GM19043 (cell line): Measurements from ENCODE around the gene EPS8.

ENCODE experiments used
- ATAC-seq: cut with Tn5 transposase; IDR thresholded peaks from one replicate; pipeline ENCODE4 v1.9.1; 2021; ENCODE audit warnings: low read depth; ENCODE audit not compliant: unreplicated experiment

The EPS8 gene

DNA sequence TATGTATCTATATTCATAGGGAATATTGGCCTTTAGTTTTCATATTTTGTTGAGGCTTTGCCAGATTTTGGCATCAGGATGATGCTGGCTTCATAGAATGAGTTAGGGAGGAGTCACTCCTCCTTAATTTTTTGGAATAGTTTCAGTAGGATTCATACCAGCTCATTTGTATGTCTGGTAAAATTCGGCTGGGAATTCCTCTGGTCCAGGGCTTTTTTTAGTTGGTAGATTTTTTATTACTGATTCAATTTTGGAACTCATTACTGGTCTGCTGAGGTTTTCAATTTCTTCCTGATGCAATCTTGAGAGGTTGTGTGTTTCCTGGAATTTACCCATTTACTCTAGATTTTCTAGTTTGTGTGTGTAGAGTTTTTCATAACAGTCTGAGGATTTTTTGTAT, 175.2 kb downstream of the EPS8 start:
- no peak for ATAC-seq

GRCh38 chr12:15608941-15609340, 180.2 kb downstream of the EPS8 start:
- ATAC-seq: no peak

- ATAC-seq: no peak
Measured at GRCh38 chr12:15608406-15608805, 180.8 kb downstream of the EPS8 start.

GRCh38 chr12:15605881-15606590, 183.2 kb downstream of the EPS8 start:
- no peak for ATAC-seq

DNA sequence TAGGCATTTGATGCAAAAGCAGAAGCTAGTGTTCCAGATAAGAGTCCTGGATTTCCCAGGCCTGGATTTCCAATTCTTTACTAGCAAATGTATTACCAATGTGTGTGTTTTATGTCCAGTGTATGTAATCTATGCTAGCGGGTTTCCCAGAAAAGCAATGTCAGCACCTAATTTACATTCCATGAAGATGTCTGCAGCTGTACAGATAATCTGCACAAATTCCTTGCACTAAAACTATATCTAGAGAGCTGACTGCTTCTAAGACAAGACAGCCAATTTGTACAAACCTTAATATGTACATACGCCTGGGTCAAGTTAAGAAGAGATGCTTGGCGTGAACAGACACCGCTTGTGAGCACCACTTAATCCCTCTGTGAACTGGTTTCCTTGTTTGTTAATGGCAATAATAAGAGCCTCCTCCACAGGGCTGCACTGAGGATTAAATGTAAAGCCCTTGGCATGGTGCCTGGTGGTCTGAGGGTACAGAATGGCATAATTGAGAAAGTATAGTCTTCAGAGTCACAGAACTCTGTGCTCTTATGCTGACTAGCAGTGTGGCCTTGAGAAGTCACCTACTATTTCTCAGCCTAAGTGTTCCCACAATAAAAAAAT, 185.6 kb downstream of the EPS8 start:
- no peak for ATAC-seq

- ATAC-seq: no peak
Measured at GRCh38 chr12:15602051-15602672, 187.0 kb downstream of the EPS8 start.

- ATAC-seq: no peak
Measured at GRCh38 chr12:15601210-15601800, 187.9 kb downstream of the EPS8 start.

- ATAC-seq: no peak
Measured at GRCh38 chr12:15600223-15600935, 188.8 kb downstream of the EPS8 start.

- no peak for ATAC-seq
Measured at GRCh38 chr12:15599266-15600037, 189.7 kb downstream of the EPS8 start.

DNA sequence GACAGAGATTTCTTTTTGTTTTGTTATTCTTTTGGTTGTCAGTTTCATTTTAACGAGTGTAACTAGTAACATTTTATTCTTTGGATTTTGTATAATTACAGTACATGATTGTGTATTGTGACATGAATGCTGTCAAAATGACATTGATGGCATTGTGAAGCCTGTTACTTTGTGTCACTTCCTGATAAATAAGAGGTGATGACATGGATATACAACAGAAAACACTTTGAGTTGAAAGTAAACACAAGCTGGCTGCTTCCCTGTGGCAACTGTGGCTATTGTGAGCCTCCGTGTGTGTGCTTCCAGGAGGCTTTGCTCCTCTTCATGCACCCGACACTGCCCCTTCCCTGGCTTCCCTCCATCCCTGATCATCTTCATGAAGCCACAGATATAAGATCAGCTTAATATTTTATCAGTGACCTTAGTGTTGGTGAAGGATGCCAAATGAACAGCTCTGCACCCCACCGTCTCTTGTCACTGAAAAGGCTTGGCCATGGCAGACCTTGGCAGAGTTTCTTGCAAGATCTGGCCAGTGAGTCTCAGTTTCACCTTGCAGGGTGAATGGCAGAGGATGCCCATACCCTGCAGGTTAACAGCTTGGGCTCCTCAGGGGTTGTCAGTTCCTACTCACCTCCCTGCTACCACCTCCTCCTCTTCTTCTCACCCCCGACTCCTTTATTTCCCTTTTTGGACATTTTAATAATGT, 191.9 kb downstream of the EPS8 start:
- ATAC-seq: no peak

DNA sequence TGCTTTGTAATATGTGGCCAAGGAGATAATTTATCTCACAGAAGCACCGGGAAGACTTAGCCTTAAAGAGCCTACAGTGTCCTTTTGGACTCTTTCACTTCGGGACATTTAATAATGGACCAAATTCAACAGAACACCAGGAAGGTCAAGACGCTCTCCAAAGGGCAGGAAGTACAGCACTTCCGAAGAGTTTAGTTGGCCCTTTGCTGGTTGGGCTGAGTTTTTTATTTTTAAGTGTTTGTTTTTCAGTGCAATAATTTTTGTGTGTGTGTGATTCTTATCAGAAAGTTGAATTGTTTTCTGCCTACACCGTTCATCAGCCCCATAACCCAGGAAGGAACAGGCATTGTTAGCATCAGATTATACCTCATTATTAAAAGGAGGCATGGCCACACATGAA, 193.0 kb downstream of the EPS8 start:
- no peak for ATAC-seq

- ATAC-seq: no peak
Measured at GRCh38 chr12:15592934-15593333, 196.3 kb downstream of the EPS8 start.

- no peak for ATAC-seq
Measured at GRCh38 chr12:15591811-15592210, 197.4 kb downstream of the EPS8 start.

DNA sequence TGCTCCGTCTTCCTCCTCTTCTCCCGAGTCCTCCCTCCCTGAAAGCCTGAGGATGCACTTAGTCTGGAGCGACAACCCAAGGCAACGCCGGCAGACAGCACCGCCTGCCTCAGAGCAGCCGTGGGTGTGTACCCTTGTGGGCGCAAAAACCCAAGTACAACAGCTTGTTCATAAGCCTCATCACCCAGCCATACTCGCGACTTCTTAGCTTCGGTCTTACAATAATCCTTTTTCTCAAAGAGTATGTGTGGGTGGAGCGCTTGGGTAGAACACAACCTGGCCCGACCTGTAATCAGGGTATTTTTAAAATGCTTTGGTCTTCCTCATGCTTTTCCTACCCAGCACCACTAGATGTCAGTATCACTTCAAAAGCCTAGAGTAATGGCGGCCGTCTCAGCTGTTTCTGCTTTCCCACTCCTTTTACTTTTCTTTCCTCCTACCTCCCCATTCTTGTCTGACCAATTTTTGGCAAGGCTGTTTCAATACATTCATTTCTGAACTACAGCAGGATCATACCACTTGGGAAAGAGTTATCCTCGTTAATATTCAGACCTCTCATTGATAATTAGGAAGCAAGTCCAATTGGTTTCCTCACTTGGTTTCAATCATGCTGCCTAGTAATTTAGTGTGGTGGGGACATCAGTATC, 198.9 kb downstream of the EPS8 start:
- ATAC-seq: peak; percentile 89

DNA sequence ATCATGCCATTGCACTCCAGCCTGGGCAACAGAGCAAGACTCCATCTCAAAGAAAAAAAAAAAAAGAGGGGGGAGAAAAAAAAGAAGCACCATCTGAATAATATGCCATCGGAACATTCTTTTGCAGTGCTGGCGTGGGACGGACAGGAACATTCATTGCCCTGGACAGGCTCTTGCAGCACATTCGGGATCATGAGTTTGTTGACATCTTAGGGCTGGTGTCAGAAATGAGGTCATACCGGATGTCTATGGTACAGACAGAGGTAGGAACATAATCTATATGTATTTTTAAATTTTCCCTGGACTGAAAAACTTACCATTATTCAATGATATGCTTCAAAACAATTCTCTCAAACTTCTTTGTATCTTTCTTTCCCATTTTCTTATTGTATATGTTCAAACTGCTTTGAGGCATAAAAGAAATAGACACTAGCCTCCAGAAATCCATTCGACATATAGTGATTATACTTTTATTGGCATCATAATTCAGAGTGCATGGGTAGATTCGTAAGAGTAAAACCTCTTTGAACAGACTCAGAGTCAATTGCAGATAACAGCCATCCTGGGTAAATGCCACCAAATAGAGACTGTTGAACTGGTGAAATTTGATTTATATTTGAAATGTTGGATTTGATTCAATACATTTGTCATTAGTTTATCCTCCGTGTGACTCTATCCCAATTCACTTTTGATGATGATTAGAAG, 199.7 kb downstream of the EPS8 start:
- no peak for ATAC-seq

DNA sequence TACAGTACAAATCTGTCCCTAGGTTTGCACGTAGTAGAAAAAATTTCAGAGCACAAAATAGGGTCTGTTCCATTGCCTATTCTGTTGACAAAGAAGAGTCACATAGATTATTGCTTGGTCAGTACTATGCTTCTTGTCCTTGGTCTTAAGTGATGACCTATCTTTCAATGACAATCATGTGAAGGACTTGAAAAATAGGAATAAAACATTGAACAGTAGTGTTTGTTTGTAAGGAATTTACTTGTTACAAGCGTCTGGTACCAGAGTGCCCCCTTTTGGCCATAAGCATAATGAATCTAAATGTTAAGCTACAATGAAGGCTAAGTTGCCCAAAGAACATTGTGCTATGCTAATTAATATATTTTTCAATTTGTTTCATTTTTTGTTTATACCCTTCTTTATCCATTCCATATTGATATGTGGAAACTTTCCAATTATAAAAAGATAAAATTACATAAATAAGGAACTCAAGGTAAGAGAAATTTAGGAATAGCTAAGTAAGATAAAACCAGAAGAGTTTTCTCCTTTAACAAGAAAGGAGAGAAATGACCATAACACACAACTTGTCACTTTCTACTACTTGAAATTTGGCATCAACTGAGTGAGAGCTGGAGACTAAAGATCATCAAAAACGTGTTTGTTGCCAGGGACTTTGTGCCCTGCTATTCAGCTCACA, 204.7 kb downstream of the EPS8 start:
- no peak for ATAC-seq

GRCh38 chr12:15583804-15584203, 205.4 kb downstream of the EPS8 start:
- ATAC-seq: no peak

DNA sequence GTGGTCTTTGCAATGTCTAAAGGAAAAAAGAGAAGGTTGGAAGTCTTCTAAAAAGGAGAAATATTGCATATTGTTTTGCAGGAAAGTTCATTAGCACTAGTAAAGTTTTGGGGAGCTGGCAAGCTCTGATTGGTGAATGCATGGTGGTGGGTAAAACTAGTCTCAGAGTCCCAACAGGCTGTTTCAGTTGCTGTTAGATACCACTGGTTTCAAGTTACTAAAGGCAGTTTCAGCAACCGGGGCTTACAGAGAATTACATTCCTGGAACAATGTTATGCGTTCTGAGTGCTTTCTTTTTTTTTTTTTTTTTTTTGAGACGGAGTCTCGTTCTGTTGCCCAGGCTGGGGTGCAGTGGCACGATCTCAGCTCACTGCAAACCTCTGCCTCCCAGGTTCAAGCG, 208.2 kb downstream of the EPS8 start:
- no peak for ATAC-seq
